GM19193 (cell line): Measurements from ENCODE around the gene NFILZ.

Experiments
- POLR2A ChIP-seq: IDR thresholded peaks from 4 replicates; pipeline ENCODE4 v1.6.1; 2011; ENCODE audit not compliant: insufficient read depth, insufficient read length; ENCODE audit errors: extremely low read depth

NFILZ gene

GRCh38 chr19:8662263-8662662 is 31.8 kb downstream of the NFILZ start:
- no peak for TF ChIP-seq POLR2A

- TF ChIP-seq POLR2A, result no peak
These were observed 33.7 kb downstream of the NFILZ start for GRCh38 chr19:8663920-8664670.

GRCh38 chr19:8664671-8665057 is 34.2 kb downstream of the NFILZ start:
- no peak for TF ChIP-seq POLR2A

- TF ChIP-seq POLR2A, result no peak
These were observed 35.2 kb downstream of the NFILZ start for GRCh38 chr19:8665468-8666213.

GRCh38 chr19:8666814-8667405 is 36.5 kb downstream of the NFILZ start:
- TF ChIP-seq POLR2A, result no peak

GRCh38 chr19:8673276-8673891 is 43.0 kb downstream of the NFILZ start:
- TF ChIP-seq POLR2A, result no peak

GRCh38 chr19:8675066-8675465 is 44.6 kb downstream of the NFILZ start:
- no peak for TF ChIP-seq POLR2A

- no peak for TF ChIP-seq POLR2A
These were observed 47.9 kb downstream of the NFILZ start for GRCh38 chr19:8678244-8678807.
